Neural cell (in vitro differentiated cells): ENCODE data around the gene VN1R5.

Experiments used
- CTCF ChIP-seq: fragments of 450-650 bp; IDR thresholded peaks from 2 replicates; pipeline ENCODE4 v1.5.1; 2014; ENCODE audit warnings: antibody characterized with exemption, mild to moderate bottlenecking, moderate library complexity; ENCODE audit not compliant: poor library complexity, severe bottlenecking
- EZH2 ChIP-seq: fragments of 200-600, 300-800 bp; shearing (Covaris generic), sonication (generic); IDR thresholded peaks from 2 replicates; pipeline ENCODE4 v1.6.1; 2014; ENCODE audit warnings: antibody characterized with exemption, low read length, borderline replicate concordance, mild to moderate bottlenecking; ENCODE audit not compliant: insufficient read depth, poor library complexity, severe bottlenecking
- MXI1 ChIP-seq: fragments of 450-650 bp; conservative IDR thresholded peaks from 2 replicates; pipeline ENCODE4 v1.6.1; 2014; ENCODE audit warnings: antibody characterized with exemption, mild to moderate bottlenecking; ENCODE audit not compliant: poor library complexity, severe bottlenecking
- POLR2AphosphoS5 ChIP-seq: IDR thresholded peaks from 2 replicates; pipeline ENCODE4 v1.6.1; 2012
- REST ChIP-seq: IDR thresholded peaks from 2 replicates; pipeline ENCODE4 v1.6.1; 2012; ENCODE audit warnings: borderline replicate concordance
- SMC3 ChIP-seq: fragments of 450-650 bp; conservative IDR thresholded peaks from 2 replicates; pipeline ENCODE4 v1.6.1; 2014; ENCODE audit warnings: antibody characterized with exemption, mild to moderate bottlenecking, moderate library complexity; ENCODE audit not compliant: poor library complexity

GRCh38 chr1:247299723-247300381 lies 44.0 kb downstream of the VN1R5 start:
- no peak for TF ChIP-seq CTCF
- no peak for TF ChIP-seq MXI1
- no peak for TF ChIP-seq POLR2AphosphoS5
- no peak for TF ChIP-seq REST
- no peak for TF ChIP-seq SMC3
- no peak for TF ChIP-seq EZH2
